ENCODE results near the gene YJU2. TPM values are rescaled to one million over a fixed set of nuclear protein-coding genes. Genes with fewer than 3 reads are reported as not detected.

Gene YJU2
- total RNA-seq, 4 donors from 2014 or later, result 13.3 to 29.1 (median 21.5) TPM

GRCh38 chr19:4313847-4314490, 67.1 kb downstream of the YJU2 start:
- H3K27ac ChIP-seq, result no peak overlapping the region
- no peak for DNase-seq
- intact Hi-C loops (cut with DNase I; ENCODE audit: low total_unique reads), result no loop called here

GRCh38 chr19:4316956-4317355, 70.1 kb downstream of the YJU2 start:
- intact Hi-C loops (cut with DNase I; ENCODE audit: low total_unique reads), result no loop called here
- Histone ChIP-seq H3K4me1 (no peaks in the 10 kb centered on the region), H3K27me3 (no peaks in the 10 kb centered on the region), H3K36me3 (no peaks in the 10 kb centered on the region), H3K4me3 (no peak overlapping the region), H3K9me3 (no peaks in the 10 kb centered on the region), H3K27ac (no peak overlapping the region)
- no peak for DNase-seq
- TF ChIP-seq POLR2A (IDR thresholded peaks at IDR 0.05) (no peak), CTCF (IDR thresholded peaks at IDR 0.05) (no peak)

More at GRCh38 chr19:4313847-4314490, 67.1 kb downstream of the YJU2 start:
- no peak for TF ChIP-seq CTCF (IDR thresholded peaks at IDR 0.05)
- TF ChIP-seq POLR2A (IDR thresholded peaks at IDR 0.05), result no peak
- no peaks in the 10 kb centered on the region for H3K9me3 ChIP-seq
- no peak overlapping the region for H3K4me3 ChIP-seq
- H3K36me3 ChIP-seq, result no peaks in the 10 kb centered on the region
- H3K4me1 ChIP-seq, result no peaks in the 10 kb centered on the region
- H3K27me3 ChIP-seq, result no peaks in the 10 kb centered on the region

- no peaks in the 10 kb centered on the region for H3K36me3 ChIP-seq
- no peak for TF ChIP-seq POLR2A (IDR thresholded peaks at IDR 0.05)
- intact Hi-C loops (cut with DNase I; ENCODE audit: low total_unique reads), result no loop called here
- no peak overlapping the region for H3K4me3 ChIP-seq
- H3K27ac ChIP-seq, result no peak overlapping the region
- H3K27me3 ChIP-seq, result no peaks in the 10 kb centered on the region
- no peak for DNase-seq
- H3K9me3 ChIP-seq, result no peaks in the 10 kb centered on the region
- no peaks in the 10 kb centered on the region for H3K4me1 ChIP-seq
Observed at GRCh38 chr19:4318460-4318859, 71.6 kb downstream of the YJU2 start.

Other genes starting within 250 kb of the YJU2 start
- 10 to 100 TPM in 3 of 4 donors, 1 to 10 TPM in 1; 10.0 to 39.4 (median 23.4) TPM for gene PIAS4, start 239.3 kb upstream of the YJU2 start, total RNA-seq
- gene ZBTB7A, start 180.2 kb upstream of the YJU2 start, total RNA-seq, result 10 to 100 TPM; 10.8 to 72.9 (median 14.1) TPM
- 100 to 1,000 TPM in 1 of 4 donors, 10 to 100 TPM in 2, 1 to 10 TPM in 1; 7.4 to 105 (median 82.4) TPM for gene MAP2K2, start 123.0 kb upstream of the YJU2 start, total RNA-seq
- not detected for gene CREB3L3, start 93.4 kb upstream of the YJU2 start, total RNA-seq
- 10 to 100 TPM in 3 of 4 donors, 1 to 10 TPM in 1; 1.3 to 23.2 (median 15.1) TPM for gene SIRT6, start 64.5 kb upstream of the YJU2 start, total RNA-seq
- gene ANKRD24, start 64.4 kb upstream of the YJU2 start, total RNA-seq, result 1 to 10 TPM in 2 of 4 donors, under 1 TPM in 1, not detected in 1; 0.64 to 1.8 (median 1.2) TPM
- gene EBI3, start 17.6 kb upstream of the YJU2 start, total RNA-seq, result 1 to 10 TPM in 3 of 4 donors, not detected in 1; 1.2 to 1.8 (median 1.5) TPM
- under 1 TPM in 1 of 4 donors, not detected in 3; 0.41 TPM for gene SHD, start 32.2 kb downstream of the YJU2 start, total RNA-seq
- under 1 TPM in 1 of 4 donors, not detected in 3; 0.97 TPM for gene TMIGD2, start 55.3 kb downstream of the YJU2 start, total RNA-seq
- gene FSD1, start 57.5 kb downstream of the YJU2 start, total RNA-seq, result 1 to 10 TPM in 1 of 4 donors, not detected in 3; 3.1 TPM
- 1 to 10 TPM in 3 of 4 donors, under 1 TPM in 1; 0.29 to 9.4 (median 6.2) TPM for gene STAP2, start 91.7 kb downstream of the YJU2 start, total RNA-seq
- 10 to 100 TPM in 1 of 4 donors, 1 to 10 TPM in 1, under 1 TPM in 1, not detected in 1; 0.51 to 13.8 (median 5.8) TPM for gene MPND, start 96.5 kb downstream of the YJU2 start, total RNA-seq
- gene SH3GL1, start 153.5 kb downstream of the YJU2 start, total RNA-seq, result 10 to 100 TPM; 11.8 to 69.3 (median 29.5) TPM
- 10 to 100 TPM in 1 of 4 donors, 1 to 10 TPM in 2, under 1 TPM in 1; 0.59 to 12.9 (median 8.0) TPM for gene CHAF1A, start 155.6 kb downstream of the YJU2 start, total RNA-seq
- gene UBXN6, start 210.7 kb downstream of the YJU2 start, total RNA-seq, result 100 to 1,000 TPM in 2 of 4 donors, 10 to 100 TPM in 2; 61.5 to 266 (median 90.0) TPM
- gene HDGFL2, start 225.2 kb downstream of the YJU2 start, total RNA-seq, result 10 to 100 TPM in 3 of 4 donors, 1 to 10 TPM in 1; 8.5 to 65.8 (median 34.8) TPM

Data from uterus (tissue), 4 donors.